T47D (cell line): ENCODE results near the gene BDNF.
A peak's percentile ranks its signal among the peaks of the same experiment; 100 is the strongest.
"Not testable (repeated sequence)": the region's sequence is repeated elsewhere in the genome, so short reads cannot be mapped to it uniquely, and the experiment has no call there.

ENCODE experiments used
- DNase-seq, 2 experiments: peaks; one replicate each; pipeline versions ENCODE4 v3.0.0 to v3.0.0-alpha.2; 2011 to 2012; ENCODE audit warnings: low read depth in 1 of 2, low spot score in 1 of 2
- JUND ChIP-seq: IDR thresholded peaks from 2 replicates; pipeline ENCODE4 v1.6.1; 2012; ENCODE audit warnings: low read depth
- in situ Hi-C: cut with HindIII; loops from 2 replicates; pipeline ENCODE4 v1.10.0; 2016; ENCODE audit warnings: low sequenced_read_pairs, low pct_unique_long_range_greater_than_20kb

BDNF gene

GRCh38 chr11:27700351-27701301 is at the start of gene BDNF:
Gene BDNF (minus strand): TSS chr11:27700455. CDS start chr11:27658564, 41,891 bp downstream.
- peak in 1 of 2 experiments; percentile 30 for DNase-seq
- in situ Hi-C loops = no loop called here
- TF ChIP-seq JUND = no peak

- DNase-seq = no peak
- in situ Hi-C loops = no loop called here
- no peak for TF ChIP-seq JUND
Observed at GRCh38 chr11:27740362-27741013, 40.2 kb upstream of the BDNF start.

GRCh38 chr11:27735281-27735680 is 35.0 kb upstream of the BDNF start:
- no peak for DNase-seq
- TF ChIP-seq JUND = no peak
- in situ Hi-C loops = no loop called here

GRCh38 chr11:27731803-27732202 is 31.5 kb upstream of the BDNF start:
- DNase-seq, in situ Hi-C loops: not testable (repeated sequence)

GRCh38 chr11:27726981-27727380 is 26.7 kb upstream of the BDNF start:
- DNase-seq = no peak
- no peak for TF ChIP-seq JUND
- in situ Hi-C loops = no loop called here

- no peak for DNase-seq
- no peak for TF ChIP-seq JUND
- in situ Hi-C loops = no loop called here
Observed at GRCh38 chr11:27723687-27724086, 23.4 kb upstream of the BDNF start.

GRCh38 chr11:27722953-27723344 is 22.7 kb upstream of the BDNF start:
- in situ Hi-C loops = no loop called here
- no peak for DNase-seq
- TF ChIP-seq JUND = no peak

GRCh38 chr11:27722117-27722952 is 22.1 kb upstream of the BDNF start:
- DNase-seq = no peak
- no peak for TF ChIP-seq JUND
- in situ Hi-C loops = no loop called here

- no peak for DNase-seq
- in situ Hi-C loops = no loop called here
- TF ChIP-seq JUND = no peak
Observed at GRCh38 chr11:27721264-27722116, 21.2 kb upstream of the BDNF start.

GRCh38 chr11:27720277-27720830 is 20.1 kb upstream of the BDNF start:
- peak; percentile 82 to 88 for DNase-seq
- in situ Hi-C loops = no loop called here
- no peak for TF ChIP-seq JUND

- in situ Hi-C loops = no loop called here
- no peak for TF ChIP-seq JUND
- DNase-seq = no peak
Observed at GRCh38 chr11:27719546-27719925, 19.3 kb upstream of the BDNF start.
